ENCODE measurements around the gene PLCB4. TPM values are rescaled to one million over a fixed set of nuclear protein-coding genes. Genes with fewer than 3 reads are reported as not detected.

The PLCB4 gene
- total RNA-seq, 1 donor from 2014 or later = 20.6 TPM

DNA sequence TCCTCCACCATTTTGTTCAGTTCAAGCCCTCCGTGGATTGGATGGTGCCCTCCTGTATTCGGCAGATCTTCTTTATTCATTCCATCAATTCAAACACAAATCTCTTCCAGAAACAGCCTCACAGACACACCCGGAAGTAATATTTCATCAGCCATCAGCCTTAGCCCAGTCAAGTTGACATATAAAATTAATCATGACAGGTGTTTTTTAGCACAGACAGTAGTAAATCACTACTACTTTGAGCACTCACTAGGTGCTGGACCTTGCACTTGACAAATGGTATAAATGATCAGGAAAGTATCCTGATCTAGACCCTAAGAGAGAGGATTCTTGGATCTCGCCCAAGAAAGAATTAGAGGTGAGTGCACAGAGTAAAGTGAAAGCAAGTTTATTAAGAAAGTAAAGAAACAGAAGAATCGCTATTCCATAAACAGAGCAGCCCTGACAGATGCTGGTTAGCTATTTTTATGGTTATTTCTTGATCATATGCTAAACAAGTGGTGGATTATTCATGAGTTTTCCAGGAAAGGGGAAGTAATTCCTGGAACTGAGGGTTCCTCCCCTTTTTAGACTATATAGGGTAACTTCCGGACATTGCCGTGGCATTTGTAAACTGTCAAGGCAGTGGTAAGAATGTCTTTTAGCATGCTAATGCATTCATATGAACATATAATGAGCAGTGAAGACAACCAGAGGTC lies 250.9 kb downstream of the PLCB4 start:
- Histone ChIP-seq H3K4me2 (no peak overlapping the region), H3K27me3 (no peaks in the 10 kb centered on the region), H3F3A (ENCODE audit: low read depth) (no peaks in the 10 kb centered on the region), H3K4me1 (peaks cover 10% of the 10 kb centered on the region), H3K79me2 (ENCODE audit: low read depth) (no peaks in the 10 kb centered on the region), H3K4me3 (no peak overlapping the region), H3K9me3 (ENCODE audit: low read depth) (no peaks in the 10 kb centered on the region), H3K36me3 (no peaks in the 10 kb centered on the region), H3K9ac (no peak overlapping the region), H2AFZ (replicated peaks) (no peak overlapping the region), H3K27ac (no peak overlapping the region), H4K20me1 (ENCODE audit: low read depth) (no peaks in the 10 kb centered on the region)
- Mint-ChIP-seq H3K4me3 (no peak overlapping the region), H3K4me1 (peaks cover 22% of the 10 kb centered on the region), H3K36me3 (peaks cover 2% of the 10 kb centered on the region), H3K27ac (no peak overlapping the region), H3K27me3 (ENCODE audit: insufficient read depth, low read depth) (peaks cover 2% of the 10 kb centered on the region), H3K9me3 (peaks cover 4% of the 10 kb centered on the region)
- no peak for DNase-seq (ENCODE audit: low spot score)
- TF ChIP-seq, protein P1, sequence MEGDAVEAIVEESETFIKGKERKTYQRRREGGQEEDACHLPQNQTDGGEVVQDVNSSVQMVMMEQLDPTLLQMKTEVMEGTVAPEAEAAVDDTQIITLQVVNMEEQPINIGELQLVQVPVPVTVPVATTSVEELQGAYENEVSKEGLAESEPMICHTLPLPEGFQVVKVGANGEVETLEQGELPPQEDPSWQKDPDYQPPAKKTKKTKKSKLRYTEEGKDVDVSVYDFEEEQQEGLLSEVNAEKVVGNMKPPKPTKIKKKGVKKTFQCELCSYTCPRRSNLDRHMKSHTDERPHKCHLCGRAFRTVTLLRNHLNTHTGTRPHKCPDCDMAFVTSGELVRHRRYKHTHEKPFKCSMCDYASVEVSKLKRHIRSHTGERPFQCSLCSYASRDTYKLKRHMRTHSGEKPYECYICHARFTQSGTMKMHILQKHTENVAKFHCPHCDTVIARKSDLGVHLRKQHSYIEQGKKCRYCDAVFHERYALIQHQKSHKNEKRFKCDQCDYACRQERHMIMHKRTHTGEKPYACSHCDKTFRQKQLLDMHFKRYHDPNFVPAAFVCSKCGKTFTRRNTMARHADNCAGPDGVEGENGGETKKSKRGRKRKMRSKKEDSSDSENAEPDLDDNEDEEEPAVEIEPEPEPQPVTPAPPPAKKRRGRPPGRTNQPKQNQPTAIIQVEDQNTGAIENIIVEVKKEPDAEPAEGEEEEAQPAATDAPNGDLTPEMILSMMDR (IDR thresholded peaks at IDR 0.05) = no peak
- no peak for TF ChIP-seq EZH2phosphoT487 (IDR thresholded peaks at IDR 0.05)
- no peak for TF ChIP-seq EZH2 (IDR thresholded peaks at IDR 0.05)

DNA sequence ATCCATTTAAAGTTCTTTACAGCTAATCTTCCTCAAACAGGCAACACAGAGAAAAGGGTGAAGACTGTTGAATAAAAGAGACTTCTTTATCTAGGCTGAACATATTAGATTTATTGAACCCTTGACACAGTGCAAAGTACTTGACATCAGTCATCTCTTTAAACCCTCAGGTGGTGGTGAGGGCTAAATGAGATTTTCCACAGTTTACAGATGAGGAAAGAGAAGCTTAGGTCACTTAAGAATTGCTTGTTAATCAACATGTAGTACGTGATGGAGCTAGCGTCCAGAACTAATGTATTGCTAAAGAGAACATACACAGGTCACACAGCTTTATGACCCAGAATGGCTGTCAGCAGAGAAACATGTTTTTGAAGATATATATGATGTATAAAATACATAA lies 252.1 kb downstream of the PLCB4 start:
- H3K36me3 ChIP-seq = no peaks in the 10 kb centered on the region
- no peak for DNase-seq (ENCODE audit: low spot score)
- Mint-ChIP-seq H3K27ac (no peak overlapping the region), H3K4me3 (no peak overlapping the region), H3K9me3 (no peaks in the 10 kb centered on the region), H3K36me3 (peaks cover 2% of the 10 kb centered on the region), H3K4me1 (peaks cover 32% of the 10 kb centered on the region), H3K27me3 (ENCODE audit: insufficient read depth, low read depth) (peaks cover 2% of the 10 kb centered on the region)
- H3K79me2 ChIP-seq (ENCODE audit: low read depth) = no peaks in the 10 kb centered on the region
- no peaks in the 10 kb centered on the region for H4K20me1 ChIP-seq (ENCODE audit: low read depth)
- no peaks in the 10 kb centered on the region for H3K27me3 ChIP-seq
- no peak overlapping the region for H2AFZ ChIP-seq (replicated peaks)
- H3K4me2 ChIP-seq = no peak overlapping the region
- H3K9me3 ChIP-seq (ENCODE audit: low read depth) = no peaks in the 10 kb centered on the region
- no peak overlapping the region for H3K4me3 ChIP-seq
- no peak overlapping the region for H3K9ac ChIP-seq
- H3K27ac ChIP-seq = no peak overlapping the region
- peaks cover 21% of the 10 kb centered on the region for H3K4me1 ChIP-seq
- H3F3A ChIP-seq (ENCODE audit: low read depth) = no peaks in the 10 kb centered on the region
- TF ChIP-seq, protein P1 (IDR thresholded peaks at IDR 0.05) = no peak
- TF ChIP-seq EZH2 (IDR thresholded peaks at IDR 0.05) = no peak
- TF ChIP-seq EZH2phosphoT487 (IDR thresholded peaks at IDR 0.05) = no peak

DNA sequence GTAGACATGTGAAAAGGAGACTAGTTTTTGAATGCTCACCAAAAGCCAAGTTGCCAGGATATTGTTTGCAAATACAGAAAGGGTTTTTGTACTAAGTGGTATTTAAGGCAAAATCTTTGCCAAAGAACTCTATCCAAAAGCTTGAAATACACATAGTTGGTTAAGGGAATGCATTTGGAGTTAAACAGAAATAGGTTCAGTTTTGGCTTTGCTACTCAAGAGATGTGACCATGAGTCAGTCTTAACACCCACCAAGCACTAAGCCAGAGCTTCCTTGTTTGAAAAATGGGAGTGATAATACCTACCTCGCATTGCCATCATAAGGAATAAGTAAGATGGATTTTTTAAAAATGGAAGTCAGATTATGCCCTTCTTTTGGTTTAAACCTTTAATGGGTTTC lies 253.8 kb downstream of the PLCB4 start:
- Histone ChIP-seq H3K9ac (no peak overlapping the region), H3K27ac (no peak overlapping the region), H4K20me1 (ENCODE audit: low read depth) (no peaks in the 10 kb centered on the region), H3K4me2 (no peak overlapping the region), H3K36me3 (no peaks in the 10 kb centered on the region), H2AFZ (replicated peaks) (no peak overlapping the region), H3K9me3 (ENCODE audit: low read depth) (no peaks in the 10 kb centered on the region), H3F3A (ENCODE audit: low read depth) (no peaks in the 10 kb centered on the region), H3K4me1 (peaks cover 23% of the 10 kb centered on the region), H3K79me2 (ENCODE audit: low read depth) (no peaks in the 10 kb centered on the region), H3K27me3 (no peaks in the 10 kb centered on the region), H3K4me3 (no peak overlapping the region)
- Mint-ChIP-seq H3K4me3 (no peak overlapping the region), H3K27ac (no peak overlapping the region), H3K36me3 (no peaks in the 10 kb centered on the region), H3K27me3 (ENCODE audit: insufficient read depth, low read depth) (peaks cover 2% of the 10 kb centered on the region), H3K4me1 (peaks cover 37% of the 10 kb centered on the region), H3K9me3 (no peaks in the 10 kb centered on the region)
- TF ChIP-seq EZH2 (IDR thresholded peaks at IDR 0.05) (no peak), EZH2phosphoT487 (IDR thresholded peaks at IDR 0.05) (no peak)
- TF ChIP-seq, protein P1 (IDR thresholded peaks at IDR 0.05) = no peak
- DNase-seq (ENCODE audit: low spot score) = no peak
